ENCODE results near the gene IARS2. TPM values are rescaled to one million over a fixed set of nuclear protein-coding genes. Genes with fewer than 3 reads are reported as not detected.

The IARS2 gene
- total RNA-seq, 1 experiment from 2014 or later: 73.9 TPM

DNA sequence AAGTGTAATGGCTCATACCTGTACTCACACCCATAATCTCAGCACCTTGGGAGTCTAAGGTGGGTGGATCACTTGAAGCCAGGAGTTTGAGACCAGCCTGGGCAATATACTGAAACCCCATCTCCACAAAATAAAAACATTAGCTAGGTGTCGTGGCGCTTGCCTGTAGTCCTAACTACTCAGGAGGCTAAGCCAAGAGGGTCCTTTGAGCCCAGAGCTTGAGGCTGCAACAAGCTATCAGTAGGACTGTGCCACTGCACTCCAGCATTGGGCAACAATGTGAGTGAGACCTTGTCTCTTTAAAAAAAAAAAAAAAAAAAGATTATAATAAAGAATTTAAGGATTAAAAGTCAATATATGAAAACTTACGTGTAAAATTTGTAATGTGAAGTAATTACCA lies 16.0 kb upstream of the IARS2 start:
- no peaks in the 10 kb centered on the region for H3K4me1 Mint-ChIP-seq
- TF ChIP-seq NR1H2 (CRISPR knock-in tag; IDR thresholded peaks at IDR 0.05) (no peak), ARID4B (CRISPR knock-in tag; IDR thresholded peaks at IDR 0.05; ENCODE audit: borderline replicate concordance) (no peak), ZNF512 (CRISPR knock-in tag; IDR thresholded peaks at IDR 0.05; ENCODE audit: borderline replicate concordance) (no peak), IRF1 (CRISPR knock-in tag; IDR thresholded peaks at IDR 0.05) (no peak), NR3C1 (CRISPR knock-in tag; conservative IDR thresholded peaks at IDR 0.05; ENCODE audit: low read depth) (no peak), ERG (CRISPR knock-in tag; IDR thresholded peaks at IDR 0.05) (no peak), CBFB (CRISPR knock-in tag; IDR thresholded peaks at IDR 0.05; ENCODE audit: low read depth) (no peak), E2F5 (CRISPR knock-in tag; IDR thresholded peaks at IDR 0.05) (no peak)
- no peaks in the 10 kb centered on the region; the same call in 1 of the 2 replicates for H3K9me3 Mint-ChIP-seq
- no peak overlapping the region for H3K4me3 Mint-ChIP-seq
- H3K36me3 Mint-ChIP-seq: peaks cover under 1% of the 10 kb centered on the region
- POLR2A ChIA-PET: interaction anchor here (0.6 kb wide), 1 partner anchor 161 kb away, joined by 9 read pairs; no protein-coding TSS in a partner anchor
- no peak overlapping the region for H3K27ac Mint-ChIP-seq
- no peak for DNase-seq (ENCODE audit: low spot score)
- ATAC-seq: no peak
- H3K27me3 Mint-ChIP-seq (ENCODE audit: low read depth): no peaks in the 10 kb centered on the region
- CTCF ChIA-PET: no interaction called here

DNA sequence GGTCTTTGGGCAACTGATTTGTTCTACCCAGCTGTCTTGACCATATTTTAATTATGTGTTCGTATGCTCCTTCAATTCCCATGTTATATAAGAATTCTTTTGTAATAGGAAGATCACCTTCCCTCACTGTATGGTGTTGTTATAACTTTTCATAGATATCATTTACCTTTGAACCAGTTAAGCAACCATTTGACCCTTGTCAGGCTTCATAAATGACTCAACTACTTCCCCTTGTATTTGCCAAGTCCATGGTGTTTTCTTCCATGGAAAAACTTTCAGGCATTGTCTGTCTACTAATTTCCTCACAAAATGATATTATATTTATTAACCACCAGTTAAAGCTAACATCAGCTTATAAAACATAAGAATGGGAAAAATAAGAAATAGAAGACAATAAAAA lies 9.5 kb upstream of the IARS2 start:
- Mint-ChIP-seq H3K9me3 (no peaks in the 10 kb centered on the region; the same call in 1 of the 2 replicates), H3K36me3 (no peaks in the 10 kb centered on the region), H3K27ac (no peak overlapping the region), H3K4me1 (0 out of 2 replicates have a peak, but pooled peaks cover under 1% of the 10 kb centered on the region), H3K4me3 (no peak overlapping the region), H3K27me3 (ENCODE audit: low read depth) (no peaks in the 10 kb centered on the region)
- ChIA-PET CTCF (no interaction called here), POLR2A (no interaction called here)
- ATAC-seq: no peak
- no peak for DNase-seq (ENCODE audit: low spot score)
- TF ChIP-seq ZNF281 (CRISPR knock-in tag; IDR thresholded peaks at IDR 0.05) (no peak), TCF7 (CRISPR knock-in tag; IDR thresholded peaks at IDR 0.05; ENCODE audit: low read depth) (no peak), NR3C1 (CRISPR knock-in tag; conservative IDR thresholded peaks at IDR 0.05; ENCODE audit: low read depth) (no peak), OVOL2 (CRISPR knock-in tag; IDR thresholded peaks at IDR 0.05; ENCODE audit: borderline replicate concordance) (no peak), ATF1 (CRISPR knock-in tag; IDR thresholded peaks at IDR 0.05) (no peak)
- TF ChIP-seq, protein P1, sequence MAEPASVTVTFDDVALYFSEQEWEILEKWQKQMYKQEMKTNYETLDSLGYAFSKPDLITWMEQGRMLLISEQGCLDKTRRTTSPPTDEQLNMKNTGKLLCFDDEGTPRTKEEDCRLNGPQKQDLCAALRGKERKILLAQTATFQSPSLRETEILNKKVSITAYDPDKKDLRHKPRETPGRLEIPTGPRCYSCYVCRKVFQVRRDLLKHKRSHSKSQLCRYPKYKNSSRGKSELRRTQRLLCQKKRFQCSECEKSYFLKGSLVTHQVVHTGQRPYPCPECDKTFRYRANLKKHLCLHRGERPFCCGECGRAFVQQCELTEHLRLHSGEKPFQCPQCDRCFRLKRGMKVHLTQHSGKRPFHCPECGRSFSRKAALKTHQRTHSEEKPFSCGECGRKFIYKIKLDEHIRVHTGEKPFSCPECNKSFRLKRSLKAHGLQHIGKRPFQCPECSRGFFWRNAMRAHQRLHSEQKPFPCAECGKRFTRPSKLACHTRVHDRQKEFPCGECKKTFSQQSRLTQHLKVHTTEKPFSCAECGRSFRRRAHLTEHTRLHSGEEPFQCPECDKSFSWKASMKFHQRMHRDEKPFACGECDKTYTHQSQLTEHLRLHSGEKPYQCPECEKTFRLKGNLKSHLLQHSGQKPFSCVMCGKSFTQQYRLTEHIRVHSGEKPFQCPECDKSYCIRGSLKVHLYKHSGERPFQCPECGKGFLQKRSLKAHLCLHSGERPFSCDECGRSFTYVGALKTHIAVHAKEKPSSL (CRISPR knock-in tag; conservative IDR thresholded peaks at IDR 0.05): no peak
- TF ChIP-seq, protein P2, sequence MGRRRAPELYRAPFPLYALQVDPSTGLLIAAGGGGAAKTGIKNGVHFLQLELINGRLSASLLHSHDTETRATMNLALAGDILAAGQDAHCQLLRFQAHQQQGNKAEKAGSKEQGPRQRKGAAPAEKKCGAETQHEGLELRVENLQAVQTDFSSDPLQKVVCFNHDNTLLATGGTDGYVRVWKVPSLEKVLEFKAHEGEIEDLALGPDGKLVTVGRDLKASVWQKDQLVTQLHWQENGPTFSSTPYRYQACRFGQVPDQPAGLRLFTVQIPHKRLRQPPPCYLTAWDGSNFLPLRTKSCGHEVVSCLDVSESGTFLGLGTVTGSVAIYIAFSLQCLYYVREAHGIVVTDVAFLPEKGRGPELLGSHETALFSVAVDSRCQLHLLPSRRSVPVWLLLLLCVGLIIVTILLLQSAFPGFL (CRISPR knock-in tag; IDR thresholded peaks at IDR 0.05; ENCODE audit: borderline replicate concordance): no peak

Measured in WTC11 (cell line).